ENCODE results near the gene ANGPTL2.

ANGPTL2 gene

DNA sequence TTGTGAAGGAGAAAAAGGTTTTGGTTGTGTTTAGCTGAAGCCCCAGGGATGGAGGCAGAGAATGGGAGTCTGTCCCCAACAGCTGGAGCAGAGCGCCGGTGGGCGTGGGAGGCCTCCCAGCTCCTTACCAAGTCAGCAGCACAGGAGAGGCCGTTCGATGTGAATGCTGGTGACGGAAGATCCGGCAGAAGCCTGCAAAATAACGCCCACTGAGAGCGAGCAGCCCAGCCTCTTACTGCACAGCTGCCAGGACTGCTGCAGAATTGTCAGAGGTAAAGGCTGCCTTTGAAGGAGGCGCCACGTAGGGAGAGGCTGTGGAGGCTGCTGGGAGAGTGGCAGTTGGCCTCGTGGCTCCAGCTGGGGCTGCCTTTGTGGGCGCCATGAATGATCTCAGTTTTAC lies 26.2 kb downstream of the ANGPTL2 start:
- no peak for DNase-seq (ENCODE audit: low read depth, low spot score)

DNA sequence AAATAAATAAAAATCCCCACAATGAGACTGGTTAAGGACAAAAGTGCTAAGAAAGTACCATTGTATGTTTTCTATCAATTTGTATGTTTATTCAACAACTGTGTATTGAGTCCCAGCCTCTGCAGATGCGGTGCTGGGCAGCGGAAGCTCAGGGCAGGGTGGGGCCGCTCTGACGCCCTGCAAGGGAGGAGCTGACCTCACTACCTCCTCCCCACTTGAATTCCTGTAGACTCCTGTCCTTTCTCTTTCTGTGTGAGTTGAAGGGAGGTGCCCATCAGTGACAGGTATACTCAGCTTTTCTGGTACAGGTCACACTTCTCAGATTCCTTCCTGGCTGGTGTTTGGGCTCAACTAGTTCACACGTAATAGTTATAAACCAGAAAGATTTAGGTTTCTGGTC lies 27.0 kb downstream of the ANGPTL2 start:
- no peak for DNase-seq (ENCODE audit: low read depth, low spot score)

- no peak for DNase-seq (ENCODE audit: low read depth, low spot score)
These were observed 29.0 kb downstream of the ANGPTL2 start for GRCh38 chr9:127093319-127094020.

DNA sequence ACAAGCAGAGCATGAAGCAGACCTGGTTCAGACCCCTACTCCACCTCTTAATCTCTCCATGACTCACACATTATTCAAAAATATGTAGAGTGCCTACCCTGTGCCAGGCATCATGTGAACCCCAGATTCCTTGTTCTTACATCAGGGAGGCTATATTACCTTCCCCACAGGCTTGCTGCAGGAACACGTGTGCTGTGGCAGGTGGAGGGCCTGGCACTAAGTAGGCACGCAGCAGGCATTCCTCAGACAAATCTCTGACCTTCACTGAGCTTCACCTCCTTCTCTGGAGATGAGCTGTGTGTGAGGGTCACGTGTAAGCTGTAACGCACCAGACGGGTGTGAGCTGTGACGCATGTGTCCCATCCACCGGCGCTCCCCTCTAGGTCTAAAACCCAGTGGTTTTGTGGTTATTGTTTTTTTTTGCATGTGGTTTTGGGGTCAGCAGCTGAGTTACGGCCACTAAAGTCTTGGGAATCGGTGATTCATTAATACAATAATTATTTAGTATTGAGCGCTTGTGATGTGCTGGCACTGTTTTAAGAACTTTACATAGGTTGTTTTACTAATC lies 30.3 kb downstream of the ANGPTL2 start:
- DNase-seq (ENCODE audit: low read depth, low spot score), result no peak

DNA sequence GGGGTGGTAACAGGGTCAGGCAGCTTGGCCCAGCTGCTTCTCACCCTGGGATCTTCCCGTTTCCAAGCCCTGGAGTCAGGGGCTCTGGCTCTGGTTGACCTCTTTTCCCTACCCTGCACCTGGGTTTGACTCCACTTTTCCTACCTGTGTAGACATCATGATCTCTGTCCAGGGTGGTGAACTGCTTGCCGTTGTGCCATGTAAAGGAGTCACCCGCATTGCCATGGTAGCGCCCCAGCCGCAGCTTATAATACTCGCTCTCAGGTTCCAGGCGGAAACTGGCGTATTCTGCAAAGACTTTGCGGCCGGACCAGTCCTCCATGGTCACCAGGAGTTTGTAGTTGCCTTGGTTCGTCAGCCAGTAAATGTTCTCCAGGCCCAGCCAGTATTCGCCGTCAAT lies 30.9 kb downstream of the ANGPTL2 start:
- DNase-seq (ENCODE audit: low read depth, low spot score), result no peak

GRCh38 chr9:127090341-127090985 lies 32.0 kb downstream of the ANGPTL2 start:
- DNase-seq (ENCODE audit: low read depth, low spot score), result no peak

DNA sequence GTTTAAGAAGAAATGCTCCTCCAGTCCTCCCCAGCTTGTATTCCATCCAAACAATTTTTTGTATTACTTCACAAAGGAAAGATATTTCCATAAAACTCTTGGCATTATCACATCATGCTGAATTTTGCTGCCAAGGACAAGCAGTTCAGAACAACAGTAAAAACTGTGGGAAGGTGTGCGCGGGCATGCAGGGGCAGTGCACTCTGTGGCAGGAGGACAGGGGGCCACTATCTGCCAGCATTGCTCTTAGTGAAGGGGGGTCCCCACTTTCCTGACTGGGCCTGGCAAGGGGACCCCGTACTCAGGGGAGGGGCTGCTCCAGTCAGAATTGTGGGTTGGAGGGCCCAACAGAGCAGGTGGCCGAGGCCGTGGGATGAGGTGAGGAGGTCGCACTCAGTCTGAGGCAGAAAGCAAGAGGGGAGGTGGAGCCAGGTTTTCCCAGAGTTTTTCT lies 32.8 kb downstream of the ANGPTL2 start:
- DNase-seq (ENCODE audit: low read depth, low spot score), result no peak

DNA sequence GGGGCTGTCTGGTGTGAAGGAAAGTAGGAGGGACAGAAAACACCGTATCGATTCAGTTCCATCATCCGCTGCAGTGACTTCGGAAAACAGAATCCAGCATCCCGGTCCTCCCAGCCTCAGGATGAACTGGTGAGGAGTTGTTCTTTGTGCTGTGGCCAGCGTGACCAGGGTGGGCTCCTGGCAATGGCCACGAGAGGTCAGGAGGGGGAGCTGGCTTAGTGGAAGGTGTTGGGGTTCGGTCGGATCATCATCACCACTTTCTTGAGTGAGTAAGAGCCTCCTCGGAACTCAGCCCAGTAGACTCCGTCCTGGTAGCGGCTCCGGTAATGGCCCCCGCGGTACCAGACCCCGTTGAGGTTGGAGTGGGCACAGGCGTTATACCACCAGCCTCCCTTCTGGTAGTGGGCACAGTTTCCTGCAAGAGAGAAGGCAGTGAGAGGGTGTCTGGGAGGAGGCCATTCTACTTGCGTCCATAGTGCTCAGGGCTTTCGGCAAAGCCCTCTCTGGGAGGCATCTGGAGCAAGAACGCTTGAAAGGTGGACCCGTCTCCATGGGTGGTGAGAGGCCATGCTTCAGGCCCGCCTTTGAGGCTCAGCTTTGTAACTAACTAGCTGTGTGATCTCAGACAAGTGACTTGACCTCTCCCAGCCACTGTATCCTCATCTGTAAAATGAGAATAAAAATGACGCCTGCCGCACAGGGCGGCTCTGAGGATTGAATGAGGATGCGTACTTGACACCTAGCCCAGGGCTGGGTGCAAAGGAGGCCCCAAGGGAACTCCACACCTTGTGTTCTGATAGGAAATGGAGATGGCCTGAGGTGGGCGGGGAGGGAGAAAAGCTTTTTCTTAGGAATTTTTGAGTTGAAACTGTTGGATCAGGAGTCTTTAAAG lies 33.5 kb downstream of the ANGPTL2 start:
- no peak for DNase-seq (ENCODE audit: low read depth, low spot score)

GRCh38 chr9:127087836-127088235 lies 34.6 kb downstream of the ANGPTL2 start:
- DNase-seq (ENCODE audit: low read depth, low spot score), result no peak

- no peak for DNase-seq (ENCODE audit: low read depth, low spot score)
These were observed 35.0 kb downstream of the ANGPTL2 start for GRCh38 chr9:127087411-127087810.

GRCh38 chr9:127086771-127087170 lies 35.7 kb downstream of the ANGPTL2 start:
- DNase-seq (ENCODE audit: low read depth, low spot score), result no peak

GRCh38 chr9:127085186-127085585 lies 37.2 kb downstream of the ANGPTL2 start:
- DNase-seq (ENCODE audit: low read depth, low spot score), result no peak

GRCh38 chr9:127084076-127085039 lies 38.1 kb downstream of the ANGPTL2 start:
- DNase-seq (ENCODE audit: low read depth, low spot score), result no peak

DNA sequence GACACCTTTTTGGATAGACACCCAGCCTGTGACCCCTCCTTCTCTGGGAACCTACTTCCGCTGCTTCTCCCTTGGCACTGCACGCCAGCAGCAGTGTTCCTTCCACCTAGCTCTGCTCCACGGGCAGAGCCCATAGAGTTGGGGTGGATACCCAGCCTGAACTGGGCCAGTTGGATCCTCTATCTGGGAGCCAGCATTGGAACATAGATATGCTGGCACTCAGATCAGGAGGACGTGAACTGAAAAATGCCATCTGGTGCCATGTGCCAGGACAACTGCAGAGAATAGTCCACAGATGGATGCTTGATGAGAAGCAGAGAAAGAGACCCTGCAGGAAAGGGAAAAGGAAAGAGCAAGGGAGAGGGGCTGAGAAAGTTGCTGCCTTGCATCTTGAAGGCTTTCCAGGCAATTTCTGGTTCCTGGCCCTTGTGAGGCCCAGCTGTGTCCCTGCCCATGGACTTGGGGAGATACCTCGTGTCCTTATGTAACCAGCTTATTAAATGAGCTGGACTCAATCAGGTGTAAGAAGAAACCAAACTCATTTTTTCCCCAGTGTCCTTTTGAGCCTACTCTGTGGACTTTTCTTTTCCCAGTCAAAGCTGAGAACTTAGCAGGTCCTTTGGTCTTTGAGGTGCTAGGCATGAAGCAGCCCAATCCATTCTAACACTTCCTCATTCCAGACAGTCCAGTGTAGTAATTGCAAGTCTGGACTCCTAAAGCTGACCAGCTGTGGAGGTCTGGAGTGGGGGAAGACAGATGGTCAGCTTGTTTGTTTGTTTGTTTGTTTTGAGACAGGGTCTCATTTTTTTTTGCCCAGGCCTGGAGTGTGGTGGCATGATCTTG lies 39.1 kb downstream of the ANGPTL2 start:
- DNase-seq (ENCODE audit: low read depth, low spot score), result no peak

DNA sequence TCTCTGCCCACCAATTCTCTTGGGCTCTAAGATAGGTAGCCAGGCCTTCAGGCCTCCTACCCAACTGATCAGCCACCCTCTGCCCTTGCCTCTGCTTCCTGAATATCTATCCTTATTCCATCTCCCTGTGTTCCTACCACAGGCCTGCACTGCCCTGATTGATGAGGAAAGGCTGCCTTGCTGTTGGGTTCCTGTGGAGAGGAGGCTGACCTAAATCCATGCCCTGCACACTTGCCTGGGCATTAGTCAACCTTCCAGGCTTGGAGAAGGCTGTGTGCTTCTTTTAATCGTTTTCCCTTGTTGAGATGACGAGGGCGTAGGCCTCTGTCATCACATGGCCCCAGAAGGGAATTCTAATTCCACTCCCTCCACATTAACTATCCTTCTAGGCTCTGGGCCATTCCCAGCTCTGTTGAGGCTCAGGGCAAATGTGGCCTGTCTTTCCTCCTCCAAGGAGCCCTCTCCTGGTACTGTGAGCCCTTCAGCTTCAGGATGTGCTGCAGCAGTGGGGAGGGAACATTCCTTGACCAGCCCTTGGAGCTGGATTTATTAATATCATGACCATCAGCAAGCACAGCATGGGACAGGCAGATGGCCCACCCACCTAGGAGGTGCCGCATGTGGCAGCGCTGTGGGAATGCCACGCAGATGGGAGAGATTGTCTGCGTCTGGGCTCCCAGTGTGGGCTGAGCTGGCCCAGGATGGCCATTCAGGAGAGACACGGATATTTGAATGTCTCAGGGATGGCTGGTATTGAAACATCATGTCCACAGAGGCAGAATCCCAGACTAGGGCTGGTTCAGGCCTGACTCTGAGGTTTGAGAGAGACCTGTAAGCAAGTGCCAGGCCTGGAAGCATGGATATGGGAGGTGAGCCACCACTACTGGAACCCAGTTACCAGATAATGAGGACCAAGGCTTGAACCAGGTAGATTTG lies 40.9 kb downstream of the ANGPTL2 start:
- no peak for DNase-seq (ENCODE audit: low read depth, low spot score)

GRCh38 chr9:127079446-127080140 lies 42.8 kb downstream of the ANGPTL2 start:
- no peak for DNase-seq (ENCODE audit: low read depth, low spot score)

GRCh38 chr9:127078988-127079387 lies 43.4 kb downstream of the ANGPTL2 start:
- DNase-seq (ENCODE audit: low read depth, low spot score), result no peak

DNA sequence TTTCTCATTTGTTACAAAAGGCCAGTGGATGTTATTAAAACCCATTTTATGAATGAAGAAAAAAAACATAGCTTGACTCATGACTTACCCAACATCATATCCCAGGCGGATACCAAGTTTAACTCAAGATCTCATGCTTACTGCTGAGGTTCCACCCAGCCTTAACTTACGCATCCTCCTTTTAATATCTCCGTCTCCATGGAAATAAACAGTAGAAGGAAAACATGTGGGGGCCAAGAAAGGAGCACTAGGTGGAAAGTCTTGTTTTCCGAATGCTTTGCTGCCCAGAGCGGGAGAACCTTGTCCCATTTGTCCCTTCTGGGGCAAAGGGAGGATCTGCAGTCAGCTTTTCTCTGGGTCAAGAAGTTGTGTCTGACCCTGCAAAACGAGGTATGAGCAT lies 44.1 kb downstream of the ANGPTL2 start:
- DNase-seq (ENCODE audit: low read depth, low spot score), result no peak
